ENCODE data around the gene IDH3G. TPM values are rescaled to one million over a fixed set of nuclear protein-coding genes. Genes with fewer than 3 reads are reported as not detected.

Gene IDH3G
- polyA plus RNA-seq, 12 donors, result 37.1 to 73.0 (median 39.8) TPM; not detected in 1

DNA sequence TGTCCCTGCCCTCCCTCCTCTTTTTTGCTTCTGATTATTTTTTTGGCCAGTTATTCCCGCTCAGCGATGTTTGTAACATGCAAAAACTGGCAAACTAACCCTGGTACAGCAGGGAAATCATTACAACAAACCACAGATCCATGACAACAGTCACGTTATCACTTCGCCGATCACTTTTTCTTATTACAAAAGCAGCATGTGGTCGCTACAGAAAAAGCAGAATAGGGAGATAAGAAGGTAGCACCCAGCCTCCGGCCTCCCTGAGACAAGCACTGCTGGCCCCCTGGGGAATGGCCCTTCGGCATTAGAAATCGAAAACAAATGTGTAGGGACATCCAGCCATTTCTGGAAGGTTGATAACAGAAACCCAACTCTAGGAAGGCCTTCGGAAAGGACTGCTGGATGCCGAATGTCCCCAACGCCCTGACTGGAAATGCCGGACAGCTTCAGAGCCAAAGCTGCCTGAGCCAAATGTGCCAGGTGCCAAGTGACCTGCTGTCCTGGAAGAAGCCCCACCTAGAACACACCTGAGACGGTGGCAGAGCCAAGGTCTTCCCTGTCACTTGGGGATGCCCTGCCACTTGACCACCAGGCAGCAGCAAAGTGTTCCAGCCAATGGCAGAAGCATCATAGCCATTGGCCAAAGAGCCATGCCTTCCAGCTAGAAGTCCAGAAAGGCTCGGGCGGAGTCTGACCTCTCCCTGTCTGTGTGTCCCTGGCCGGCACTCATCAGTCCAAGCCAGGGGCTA is 2.9 kb downstream of the IDH3G start:
- no peak for DNase-seq

DNA sequence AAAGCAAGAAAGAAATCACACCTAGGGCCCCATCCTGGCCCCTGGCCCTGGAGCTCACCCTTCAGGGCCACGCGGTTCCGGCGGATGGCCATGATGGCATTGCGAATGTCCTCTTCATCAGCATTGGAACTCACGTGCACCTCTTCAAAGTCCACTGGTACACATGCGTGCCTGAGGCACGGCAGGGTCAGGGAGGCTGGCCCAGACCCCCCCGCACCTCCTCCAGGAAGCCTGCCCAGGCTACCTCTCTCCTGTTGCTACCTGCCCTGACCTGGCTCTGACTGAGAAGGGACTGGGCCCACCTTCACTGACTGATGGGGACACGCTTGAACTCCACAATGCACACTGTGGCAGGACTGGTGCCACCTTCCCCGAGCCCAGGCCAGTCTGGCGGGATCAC is 4.5 kb downstream of the IDH3G start:
- DNase-seq, result no peak

GRCh38 chrX:153786669-153787068 is 7.5 kb downstream of the IDH3G start:
- DNase-seq, result no peak

DNA sequence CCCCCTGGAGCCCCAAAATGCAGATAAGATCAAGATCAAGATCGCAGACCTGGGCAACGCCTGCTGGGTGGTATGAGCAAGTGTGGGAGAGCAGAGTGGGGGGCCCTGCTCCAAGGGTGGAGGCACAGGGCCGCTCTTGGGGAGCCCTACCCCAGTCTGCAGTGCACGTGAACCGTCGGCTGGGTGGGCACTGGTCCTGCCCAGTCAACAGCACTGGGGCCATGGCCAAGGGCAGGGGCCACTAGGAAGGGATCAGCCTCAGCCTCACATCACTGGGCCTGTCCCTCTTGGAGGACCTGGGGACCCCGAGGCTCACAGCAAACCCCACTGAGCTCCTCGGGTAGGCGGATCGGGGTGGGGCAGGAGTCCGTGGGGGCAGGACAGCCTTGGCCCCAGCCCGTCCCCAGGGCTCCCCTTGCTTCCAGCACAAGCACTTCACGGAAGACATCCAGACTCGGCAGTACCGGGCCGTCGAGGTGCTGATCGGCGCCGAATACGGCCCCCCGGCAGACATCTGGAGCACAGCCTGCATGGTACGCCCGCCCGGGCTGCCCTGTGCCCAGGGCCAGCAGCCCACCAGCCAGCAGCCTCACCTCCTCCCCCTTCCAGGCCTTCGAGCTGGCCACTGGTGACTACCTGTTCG is 9.7 kb downstream of the IDH3G start:
- DNase-seq, result no peak

DNA sequence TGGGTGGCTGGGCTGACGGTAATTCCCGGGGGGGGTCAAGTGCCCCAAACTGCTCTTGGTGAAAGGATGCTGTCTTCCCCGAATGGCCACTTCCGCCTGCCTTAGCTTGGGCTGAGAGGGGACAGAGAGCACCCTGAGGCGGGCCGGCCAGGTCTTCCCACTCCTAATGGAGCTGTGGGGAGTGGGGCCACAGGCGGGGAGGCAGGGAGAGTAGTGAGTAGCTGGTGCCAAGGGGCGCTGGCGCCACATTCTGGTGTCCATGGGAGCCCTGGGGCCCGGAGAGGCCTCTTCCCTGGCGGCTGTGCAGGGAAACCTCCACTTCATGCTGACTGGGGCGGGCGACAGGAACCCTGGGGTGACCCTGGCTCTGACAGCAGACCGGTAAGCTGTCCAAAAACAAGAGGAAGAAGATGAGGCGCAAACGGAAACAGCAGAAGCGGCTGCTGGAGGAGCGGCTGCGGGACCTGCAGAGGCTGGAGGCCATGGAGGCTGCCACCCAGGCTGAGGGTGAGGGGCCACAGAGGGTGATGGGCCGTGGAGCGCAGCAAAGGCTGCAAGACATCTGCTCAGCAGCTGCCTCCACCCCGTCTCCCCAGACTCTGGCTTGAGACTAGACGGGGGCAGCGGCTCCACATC is 10.7 kb downstream of the IDH3G start:
- no peak for DNase-seq

DNA sequence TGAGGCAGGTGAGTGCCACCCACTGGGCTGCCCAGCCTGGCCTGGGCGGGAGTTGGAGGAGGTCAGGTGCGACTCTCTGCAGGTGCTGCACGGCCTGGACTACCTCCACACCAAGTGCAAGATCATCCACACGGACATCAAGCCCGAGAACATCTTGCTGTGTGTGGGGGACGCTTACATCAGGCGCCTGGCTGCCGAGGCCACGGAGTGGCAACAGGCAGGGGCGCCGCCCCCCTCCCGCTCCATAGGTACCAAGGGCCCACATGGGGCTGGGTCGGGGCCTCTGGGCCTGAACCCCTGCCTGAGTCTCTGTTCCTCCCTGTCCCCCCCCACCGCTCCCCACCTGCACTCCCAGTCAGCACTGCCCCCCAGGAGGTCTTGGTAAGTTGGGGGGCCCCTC is 11.3 kb downstream of the IDH3G start:
- no peak for DNase-seq

GRCh38 chrX:153782313-153782712 is 11.9 kb downstream of the IDH3G start:
- no peak for DNase-seq

DNA sequence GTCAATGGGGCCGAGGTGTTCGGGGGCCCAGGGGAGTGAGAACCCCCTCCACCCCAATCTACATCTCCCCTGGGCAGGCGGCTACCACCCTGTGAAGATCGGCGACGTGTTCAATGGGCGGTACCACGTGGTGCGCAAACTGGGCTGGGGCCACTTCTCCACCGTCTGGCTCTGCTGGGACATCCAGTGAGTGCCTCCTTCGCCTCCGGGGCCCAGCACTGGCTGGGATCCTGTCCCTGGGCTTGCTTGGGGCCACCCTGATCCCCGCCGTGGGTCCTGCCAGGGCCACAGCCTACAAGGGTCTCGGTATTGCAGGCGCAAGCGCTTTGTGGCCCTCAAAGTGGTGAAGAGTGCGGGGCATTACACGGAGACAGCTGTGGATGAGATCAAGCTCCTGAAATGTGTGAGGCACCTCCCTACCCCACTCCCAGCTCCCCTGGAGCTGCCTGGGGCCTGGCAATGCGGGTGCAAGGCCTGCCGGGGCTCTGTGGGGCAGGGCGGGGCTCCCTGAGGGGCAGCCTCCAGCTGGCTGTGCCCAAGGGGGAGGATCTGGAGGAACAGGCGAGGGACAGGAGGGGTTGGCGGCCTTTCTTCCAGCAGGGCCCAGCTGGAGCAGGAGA is 12.6 kb downstream of the IDH3G start:
- DNase-seq, result no peak

DNA sequence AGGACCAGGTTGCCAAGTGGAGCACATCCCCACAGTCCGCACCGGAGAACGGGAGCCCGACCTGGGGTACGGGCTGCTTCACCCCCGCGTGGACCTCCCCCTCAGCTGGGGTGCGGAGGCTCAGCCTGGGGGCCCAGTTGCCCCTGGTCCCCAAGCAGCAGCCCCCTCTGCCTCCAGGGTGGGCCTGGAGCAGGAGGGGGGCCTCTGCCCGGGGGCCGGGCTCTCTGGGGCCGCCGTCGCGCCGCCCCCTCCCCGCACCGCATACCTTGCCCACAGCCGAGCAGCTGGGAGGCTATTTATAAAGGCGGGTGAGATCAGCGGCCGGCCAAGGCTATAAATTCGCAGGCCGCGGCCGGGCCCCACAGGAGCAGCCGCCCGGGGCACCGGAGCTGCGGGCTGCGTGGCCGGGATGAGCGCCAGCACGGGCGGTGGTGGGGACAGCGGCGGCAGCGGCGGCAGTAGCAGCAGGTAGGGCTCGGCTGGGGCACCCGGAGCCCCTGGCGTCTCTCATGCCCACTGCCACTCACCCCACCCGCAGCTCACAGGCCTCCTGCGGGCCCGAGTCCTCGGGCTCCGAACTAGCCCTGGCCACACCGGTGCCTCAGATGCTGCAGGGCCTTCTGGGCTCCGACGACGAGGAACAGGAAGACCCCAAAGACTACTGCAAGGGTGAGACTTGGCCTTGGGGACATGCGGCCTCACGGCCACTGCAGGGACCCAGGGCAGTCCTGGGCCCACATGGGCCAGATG is 13.3 kb downstream of the IDH3G start, which contains the start of gene SRPK3:
Gene SRPK3, plus strand, starts transcription at position 364 of the 750 bp plus-strand sequence. Its CDS starts 46 bp downstream, at position 410.
- DNase-seq, result no peak

DNA sequence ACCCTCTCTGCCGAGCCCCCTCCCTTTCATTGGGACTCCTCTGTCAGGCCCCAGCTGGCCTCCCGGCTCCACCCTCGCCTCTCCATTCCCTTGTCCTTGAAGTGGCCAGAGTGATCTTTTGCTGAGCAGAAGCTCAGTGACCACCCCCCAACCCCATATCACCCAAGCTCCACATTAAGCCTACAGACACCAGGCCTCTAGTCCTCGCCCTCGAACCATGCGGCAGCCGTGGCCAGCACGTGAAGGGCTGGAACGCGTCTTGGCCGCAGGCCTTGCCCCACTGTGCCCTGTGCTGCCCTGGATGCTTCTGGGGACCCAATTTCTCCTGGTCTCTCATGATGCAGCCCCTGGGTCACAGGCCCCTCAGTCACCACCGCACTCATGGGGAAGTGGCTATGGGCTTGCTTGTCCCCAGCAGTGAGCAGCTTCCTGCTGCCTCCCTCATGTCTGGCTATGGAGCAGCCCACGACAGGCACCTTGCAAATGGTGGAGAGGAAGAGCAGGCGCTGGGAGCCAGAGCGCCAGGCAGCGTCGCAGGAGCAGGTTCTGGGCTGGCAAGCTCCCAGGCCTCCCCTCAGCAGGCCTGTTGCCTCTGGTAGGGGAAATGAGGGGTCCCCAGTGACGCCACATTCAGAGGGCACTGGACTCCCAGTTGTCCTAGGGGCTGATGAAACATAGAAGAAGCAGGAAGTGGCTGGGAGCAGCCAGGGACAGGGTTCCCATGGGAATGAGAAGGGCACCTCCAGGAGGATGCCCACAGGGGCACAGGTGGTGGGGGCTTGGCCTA is 14.1 kb downstream of the IDH3G start:
- no peak for DNase-seq

DNA sequence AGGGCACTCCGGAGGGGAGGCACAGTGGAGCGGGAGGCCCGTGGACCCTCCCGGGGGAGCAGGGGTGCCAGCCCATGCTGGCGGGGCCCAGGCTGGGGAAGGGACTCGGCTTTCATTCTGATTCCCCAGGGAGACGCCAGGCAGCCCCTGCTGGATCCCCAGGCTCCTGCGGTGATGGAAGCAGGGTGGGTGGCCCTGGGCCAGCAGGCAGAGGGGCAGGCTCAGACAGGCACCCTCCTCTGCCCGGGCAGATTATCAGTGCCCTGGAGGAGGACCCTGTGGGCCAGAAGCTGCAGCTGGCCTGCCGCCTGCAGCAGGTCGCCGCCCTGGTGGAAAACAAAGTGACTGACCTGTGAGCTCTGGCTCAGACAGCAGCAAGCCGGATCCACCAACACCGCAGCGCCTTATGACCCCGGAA is 15.5 kb downstream of the IDH3G start:
- no peak for DNase-seq

GRCh38 chrX:153778181-153778580 is 16.0 kb downstream of the IDH3G start:
- no peak for DNase-seq

DNA sequence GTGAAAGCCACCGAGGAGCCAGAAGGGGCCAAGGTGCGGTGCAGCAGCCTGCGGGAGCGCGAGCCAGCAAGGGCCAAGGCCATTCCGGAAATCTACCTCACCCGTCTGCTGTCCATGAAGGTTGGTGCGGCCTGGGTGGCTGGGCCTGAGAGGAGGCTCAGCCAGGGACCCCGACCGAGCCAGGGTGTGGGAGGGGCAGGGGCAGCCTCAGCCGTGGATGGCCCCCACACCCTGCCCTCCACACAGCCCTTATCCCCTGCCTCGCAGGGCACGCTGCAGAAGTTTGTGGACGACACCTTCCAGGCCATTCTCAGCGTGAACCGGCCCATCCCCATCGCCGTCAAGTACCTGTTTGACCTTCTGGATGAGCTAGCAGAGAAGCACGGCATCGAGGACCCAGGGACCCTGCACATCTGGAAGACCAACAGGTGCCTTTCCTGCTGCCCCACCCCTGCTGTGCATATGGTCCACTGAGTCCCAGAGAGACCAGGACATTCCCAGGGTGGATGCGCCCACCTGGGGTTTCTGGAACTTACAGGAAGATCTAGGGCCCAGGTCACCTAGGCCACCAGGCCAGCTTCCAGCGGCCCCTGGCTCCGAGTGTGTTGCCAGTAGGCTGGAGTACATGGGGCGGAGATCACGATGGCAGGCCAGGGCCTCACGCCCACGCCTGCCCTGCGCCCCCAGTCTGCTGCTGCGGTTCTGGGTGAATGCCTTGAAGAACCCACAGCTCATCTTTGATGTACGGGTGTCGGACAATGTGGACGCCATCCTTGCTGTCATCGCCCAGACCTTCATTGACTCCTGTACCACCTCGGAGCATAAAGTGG is 16.7 kb downstream of the IDH3G start:
- DNase-seq, result no peak

DNA sequence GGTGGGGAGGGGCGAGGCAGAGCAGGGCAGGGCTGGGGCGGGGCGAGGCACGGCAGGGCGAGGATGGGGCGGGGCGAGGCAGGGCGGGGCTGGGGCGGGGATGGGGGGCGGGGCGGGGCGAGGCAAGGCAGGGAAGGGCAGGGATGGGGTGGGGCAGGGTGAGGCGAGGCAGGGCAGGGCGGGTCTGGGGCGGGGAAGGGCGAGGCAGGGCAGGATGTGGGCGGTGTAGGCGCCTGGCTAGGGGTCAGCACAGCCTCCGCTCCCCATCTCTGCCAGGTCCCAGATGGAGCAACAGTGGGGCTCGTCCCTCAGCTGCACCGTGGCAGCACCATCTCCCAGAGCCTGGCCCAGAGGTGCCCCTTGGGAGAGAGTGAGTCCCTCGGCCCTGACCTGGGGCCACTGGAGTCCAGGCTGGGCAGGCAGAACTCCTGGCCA is 17.5 kb downstream of the IDH3G start:
- DNase-seq, result no peak

DNA sequence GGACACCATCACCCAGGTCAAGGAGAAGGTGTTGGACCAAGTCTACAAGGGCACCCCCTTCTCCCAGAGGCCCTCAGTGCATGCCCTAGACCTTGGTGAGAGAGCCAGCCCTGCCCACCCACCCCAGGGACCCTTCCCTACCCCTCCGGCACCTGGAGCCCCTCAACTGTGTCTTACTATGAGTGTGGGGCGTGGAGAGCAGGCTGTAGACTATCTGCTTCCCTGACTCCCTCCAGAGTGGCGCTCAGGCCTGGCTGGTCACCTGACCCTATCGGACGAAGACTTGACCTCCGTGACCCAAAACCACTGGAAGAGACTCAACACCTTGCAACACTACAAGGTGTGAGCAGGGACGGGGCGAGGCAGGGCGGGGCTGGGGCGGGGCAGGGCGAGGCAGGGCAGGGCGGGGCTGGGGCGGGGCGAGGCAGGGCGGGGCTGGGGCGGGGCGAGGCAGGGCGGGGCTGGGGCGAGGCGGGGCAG is 18.0 kb downstream of the IDH3G start:
- no peak for DNase-seq

- DNase-seq, result no peak
These were observed 18.7 kb downstream of the IDH3G start for GRCh38 chrX:153775293-153776119.

DNA sequence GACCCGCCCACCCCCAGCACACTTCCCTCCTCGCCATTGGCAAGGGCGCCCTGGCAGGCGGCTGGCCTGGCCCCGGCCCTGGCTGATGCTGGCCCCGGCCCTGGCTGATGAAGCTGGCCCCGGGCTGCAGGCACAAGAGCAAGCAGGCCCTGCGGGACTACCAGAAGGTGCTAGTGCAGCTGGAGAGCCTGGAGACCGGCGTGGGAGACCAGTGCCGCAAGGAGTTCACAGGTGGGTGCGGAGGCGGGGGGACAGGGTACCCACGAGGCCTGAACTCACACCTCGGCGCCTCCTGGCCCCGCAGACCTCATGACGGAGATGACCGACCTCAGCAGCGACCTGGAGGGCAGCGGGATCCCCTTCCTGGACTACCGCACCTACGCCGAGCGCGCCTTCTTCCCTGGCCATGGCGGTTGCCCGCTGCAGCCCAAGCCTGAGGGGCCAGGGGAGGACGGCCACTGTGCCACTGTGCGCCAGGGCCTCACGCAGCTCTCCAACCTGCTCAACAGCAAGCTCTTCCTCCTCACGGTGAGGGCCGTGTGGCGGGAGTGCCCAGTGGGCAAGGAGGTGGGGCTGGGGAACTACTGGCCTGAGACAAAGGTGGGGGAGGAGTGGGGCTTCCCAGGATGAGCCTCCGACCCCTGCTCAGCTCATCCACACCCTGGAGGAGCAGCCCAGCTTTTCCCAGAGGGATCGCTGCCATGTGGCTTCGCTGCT is 19.4 kb downstream of the IDH3G start:
- DNase-seq, result no peak
